ENCODE results near the gene PDE4D.

DNA sequence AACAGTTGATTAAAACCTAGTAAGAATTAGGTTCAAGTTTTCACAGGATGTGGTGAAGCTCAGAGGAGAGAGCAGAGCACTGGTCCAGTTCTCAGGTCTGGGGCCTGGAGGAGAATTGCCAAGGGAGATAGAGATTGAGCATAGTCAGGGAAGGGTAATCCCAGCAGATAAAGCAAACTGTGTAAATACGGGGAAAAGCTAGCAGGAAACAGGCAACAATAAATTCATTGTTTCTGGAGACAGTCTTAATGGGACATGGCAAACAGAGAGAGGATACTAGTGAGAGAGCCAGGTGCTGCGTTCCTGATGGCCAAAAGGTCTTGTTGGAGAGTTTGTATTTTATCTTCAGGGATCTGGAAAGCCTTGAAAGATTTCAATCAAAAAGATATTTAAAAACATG lies 333.0 kb downstream of the PDE4D start:
- TF ChIP-seq, protein P1, sequence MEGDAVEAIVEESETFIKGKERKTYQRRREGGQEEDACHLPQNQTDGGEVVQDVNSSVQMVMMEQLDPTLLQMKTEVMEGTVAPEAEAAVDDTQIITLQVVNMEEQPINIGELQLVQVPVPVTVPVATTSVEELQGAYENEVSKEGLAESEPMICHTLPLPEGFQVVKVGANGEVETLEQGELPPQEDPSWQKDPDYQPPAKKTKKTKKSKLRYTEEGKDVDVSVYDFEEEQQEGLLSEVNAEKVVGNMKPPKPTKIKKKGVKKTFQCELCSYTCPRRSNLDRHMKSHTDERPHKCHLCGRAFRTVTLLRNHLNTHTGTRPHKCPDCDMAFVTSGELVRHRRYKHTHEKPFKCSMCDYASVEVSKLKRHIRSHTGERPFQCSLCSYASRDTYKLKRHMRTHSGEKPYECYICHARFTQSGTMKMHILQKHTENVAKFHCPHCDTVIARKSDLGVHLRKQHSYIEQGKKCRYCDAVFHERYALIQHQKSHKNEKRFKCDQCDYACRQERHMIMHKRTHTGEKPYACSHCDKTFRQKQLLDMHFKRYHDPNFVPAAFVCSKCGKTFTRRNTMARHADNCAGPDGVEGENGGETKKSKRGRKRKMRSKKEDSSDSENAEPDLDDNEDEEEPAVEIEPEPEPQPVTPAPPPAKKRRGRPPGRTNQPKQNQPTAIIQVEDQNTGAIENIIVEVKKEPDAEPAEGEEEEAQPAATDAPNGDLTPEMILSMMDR (IDR thresholded peaks at IDR 0.05): no peak
- TF ChIP-seq POLR2A (IDR thresholded peaks at IDR 0.05): no peak

All from right lobe of liver (tissue), 4 donors.